HEK293T (cell line): ENCODE data around the gene ITGB5.

Source experiments
- ARNT ChIP-seq: fragments of 450-650 bp; IDR thresholded peaks from 2 replicates; pipeline ENCODE4 v1.6.1; 2017; ENCODE audit warnings: mild to moderate bottlenecking
- BHLHE40 ChIP-seq: fragments of 450-650 bp; IDR thresholded peaks from 2 replicates; pipeline ENCODE4 v1.6.1; 2016; ENCODE audit warnings: mild to moderate bottlenecking, moderate library complexity, borderline replicate concordance
- ELF4 ChIP-seq: fragments of 450-650 bp; IDR thresholded peaks from 2 replicates; pipeline ENCODE4 v1.6.1; 2017; ENCODE audit warnings: antibody characterized with exemption
- FOXA1 ChIP-seq: fragments of 450-650 bp; IDR thresholded peaks from 2 replicates; pipeline ENCODE4 v1.6.1; 2016; ENCODE audit warnings: mild to moderate bottlenecking
- FOXK2 ChIP-seq: fragments of 450-650 bp; IDR thresholded peaks from 2 replicates; pipeline ENCODE4 v1.6.1; 2016; ENCODE audit warnings: mild to moderate bottlenecking
- FOXM1 ChIP-seq: fragments of 450-650 bp; IDR thresholded peaks from 2 replicates; pipeline ENCODE4 v1.6.1; 2017; ENCODE audit warnings: mild to moderate bottlenecking, borderline replicate concordance
- HDGF ChIP-seq: fragments of 450-650 bp; IDR thresholded peaks from 2 replicates; pipeline ENCODE4 v1.6.1; 2017; ENCODE audit warnings: antibody characterized with exemption, borderline replicate concordance
- L3MBTL2 ChIP-seq: fragments of 450-650 bp; conservative IDR thresholded peaks from 2 replicates; pipeline ENCODE4 v1.6.1; 2016; ENCODE audit warnings: mild to moderate bottlenecking
- LEF1 ChIP-seq: fragments of 450-650 bp; IDR thresholded peaks from 2 replicates; pipeline ENCODE4 v1.6.1; 2017; ENCODE audit warnings: mild to moderate bottlenecking, borderline replicate concordance
- NFRKB ChIP-seq: fragments of 450-650 bp; IDR thresholded peaks from 2 replicates; pipeline ENCODE4 v1.6.1; 2016; ENCODE audit warnings: mild to moderate bottlenecking, moderate library complexity
- SP1 ChIP-seq: fragments of 450-650 bp; IDR thresholded peaks from 2 replicates; pipeline ENCODE4 v1.6.1; 2017
- SUZ12 ChIP-seq: fragments of 450-650 bp; IDR thresholded peaks from 2 replicates; pipeline ENCODE4 v1.6.1; 2016; ENCODE audit warnings: mild to moderate bottlenecking
- ZNF384 ChIP-seq: fragments of 450-650 bp; IDR thresholded peaks from 2 replicates; pipeline ENCODE4 v1.6.1; 2016
- TF ChIP-seq, protein P1 (sequence below): fragments of 450-650 bp; IDR thresholded peaks from 2 replicates; pipeline ENCODE4 v1.6.1; 2016

- no peak for TF ChIP-seq ARNT
- TF ChIP-seq FOXA1 = no peak
- no peak for TF ChIP-seq SP1
- TF ChIP-seq BHLHE40 = no peak
- TF ChIP-seq L3MBTL2 = no peak
- TF ChIP-seq ZNF384 = no peak
- TF ChIP-seq ELF4 = no peak
- TF ChIP-seq SUZ12 = no peak
- TF ChIP-seq FOXM1 = no peak
- no peak for TF ChIP-seq FOXK2
- no peak for TF ChIP-seq LEF1
- no peak for TF ChIP-seq HDGF
- TF ChIP-seq NFRKB = no peak
- TF ChIP-seq, protein P1, sequence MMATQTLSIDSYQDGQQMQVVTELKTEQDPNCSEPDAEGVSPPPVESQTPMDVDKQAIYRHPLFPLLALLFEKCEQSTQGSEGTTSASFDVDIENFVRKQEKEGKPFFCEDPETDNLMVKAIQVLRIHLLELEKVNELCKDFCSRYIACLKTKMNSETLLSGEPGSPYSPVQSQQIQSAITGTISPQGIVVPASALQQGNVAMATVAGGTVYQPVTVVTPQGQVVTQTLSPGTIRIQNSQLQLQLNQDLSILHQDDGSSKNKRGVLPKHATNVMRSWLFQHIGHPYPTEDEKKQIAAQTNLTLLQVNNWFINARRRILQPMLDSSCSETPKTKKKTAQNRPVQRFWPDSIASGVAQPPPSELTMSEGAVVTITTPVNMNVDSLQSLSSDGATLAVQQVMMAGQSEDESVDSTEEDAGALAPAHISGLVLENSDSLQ = no peak
These were observed 64.0 kb downstream of the ITGB5 start for GRCh38 chr3:124823206-124823605.
